HG03558 (cell line): ENCODE data around the gene WAC.
A peak's percentile ranks its signal among the peaks of the same experiment; 100 is the strongest.

ENCODE experiments used
- ATAC-seq: cut with Tn5 transposase; IDR thresholded peaks from one replicate; pipeline ENCODE4 v1.9.1; 2021; ENCODE audit warnings: moderate number of reproducible peaks; ENCODE audit not compliant: unreplicated experiment; ENCODE audit errors: extremely low read depth

The WAC gene

DNA sequence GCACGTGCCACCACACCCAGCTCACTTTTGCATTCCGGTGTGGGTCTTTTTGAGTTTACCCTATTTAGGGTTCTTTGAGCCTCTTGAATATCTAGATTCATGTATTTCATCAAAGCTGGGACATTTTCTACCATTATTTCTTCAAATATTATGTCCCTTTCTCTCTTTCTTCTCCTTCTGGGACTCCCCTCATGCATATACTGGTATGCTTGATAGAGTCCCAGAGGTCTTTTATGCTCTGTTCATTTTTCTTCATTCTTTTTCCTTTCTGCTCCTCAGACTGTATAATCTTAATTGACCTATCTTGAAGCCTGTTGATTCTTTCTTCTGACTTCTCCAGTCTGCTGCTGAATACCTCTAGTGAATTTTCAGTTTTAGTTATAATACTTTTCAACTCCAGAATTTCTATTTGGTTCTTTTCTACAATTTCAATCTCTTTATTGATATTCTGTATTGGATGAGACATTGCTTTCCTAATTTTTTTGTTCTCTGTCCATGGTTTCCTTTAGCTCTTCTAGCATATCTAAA lies 9.1 kb upstream of the WAC start:
- no peak for ATAC-seq

DNA sequence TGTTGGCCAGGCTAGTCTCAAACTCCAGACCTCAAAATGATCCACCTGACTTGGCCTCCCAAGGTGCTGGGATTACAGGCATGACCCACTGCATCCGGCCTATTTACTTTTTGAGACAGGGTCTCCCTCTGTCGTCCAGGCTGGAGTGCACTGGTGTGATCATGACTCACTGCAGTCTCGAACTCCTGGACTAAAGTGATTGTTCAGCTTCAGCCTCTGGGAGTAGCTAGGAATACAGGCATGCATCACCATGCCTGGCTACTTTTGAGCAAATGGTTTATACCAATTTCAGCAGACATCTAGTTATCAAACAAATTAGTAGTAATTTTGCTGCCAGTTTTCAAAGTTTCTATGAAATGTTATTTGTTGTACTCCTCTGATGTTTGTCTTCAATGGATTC lies 2.2 kb upstream of the WAC start:
- no peak for ATAC-seq

DNA sequence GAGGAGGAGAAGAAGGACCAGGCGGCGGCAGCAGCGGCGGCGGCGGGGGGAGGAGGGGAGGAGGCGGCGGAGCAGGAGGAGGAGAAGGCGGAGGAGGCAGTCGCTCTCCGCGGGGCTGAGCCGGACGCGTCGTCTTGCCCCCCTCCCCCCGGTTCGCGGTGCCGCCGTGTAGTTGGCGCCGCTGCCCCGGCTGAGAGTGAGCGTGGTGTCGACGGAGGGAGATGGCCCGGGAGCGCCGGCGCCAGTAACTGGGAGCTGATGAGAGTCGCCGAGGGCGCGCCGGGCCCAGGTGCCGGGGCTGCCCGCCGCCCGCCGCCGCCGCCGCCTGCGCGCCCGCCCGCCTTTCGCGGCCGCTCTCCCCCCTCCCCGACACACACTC lies 257 bp downstream of the WAC start:
- ATAC-seq, result no peak

DNA sequence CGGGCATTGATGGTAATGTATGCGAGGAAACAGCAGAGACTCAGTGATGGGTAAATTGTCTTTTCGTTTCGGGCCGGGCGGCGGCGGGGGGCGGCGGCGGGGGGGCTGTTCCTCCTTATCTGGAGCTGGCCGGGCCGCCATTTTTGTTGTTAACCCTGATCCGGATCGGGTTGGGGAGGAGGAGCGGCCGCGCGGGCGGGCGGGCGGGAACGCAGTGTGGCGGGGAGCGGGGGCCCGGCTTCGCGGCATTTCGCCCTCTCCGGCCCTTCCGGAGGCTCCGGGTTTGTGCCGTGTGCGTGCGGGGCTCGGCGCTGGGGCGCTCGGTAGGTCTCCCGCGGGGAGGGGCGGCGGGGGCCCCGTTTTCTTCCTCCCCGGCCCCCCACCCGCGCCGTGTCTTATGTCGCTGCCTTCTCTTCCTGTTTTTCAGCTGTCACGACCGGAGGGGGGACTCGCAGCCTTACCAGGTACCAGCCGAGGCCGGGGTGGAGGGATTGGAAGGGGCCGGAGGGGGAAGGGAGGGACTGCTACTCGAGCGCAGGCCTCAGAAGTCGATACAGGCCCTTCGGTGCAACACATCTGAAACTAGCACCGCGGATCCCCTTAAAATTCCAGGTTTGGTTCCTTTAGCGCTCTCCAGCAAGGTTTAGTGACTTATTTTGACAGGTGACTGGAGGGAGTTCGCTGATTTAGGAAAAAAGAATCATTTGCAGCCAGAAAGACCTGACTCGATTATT lies 820 bp downstream of the WAC start:
- no peak for ATAC-seq

DNA sequence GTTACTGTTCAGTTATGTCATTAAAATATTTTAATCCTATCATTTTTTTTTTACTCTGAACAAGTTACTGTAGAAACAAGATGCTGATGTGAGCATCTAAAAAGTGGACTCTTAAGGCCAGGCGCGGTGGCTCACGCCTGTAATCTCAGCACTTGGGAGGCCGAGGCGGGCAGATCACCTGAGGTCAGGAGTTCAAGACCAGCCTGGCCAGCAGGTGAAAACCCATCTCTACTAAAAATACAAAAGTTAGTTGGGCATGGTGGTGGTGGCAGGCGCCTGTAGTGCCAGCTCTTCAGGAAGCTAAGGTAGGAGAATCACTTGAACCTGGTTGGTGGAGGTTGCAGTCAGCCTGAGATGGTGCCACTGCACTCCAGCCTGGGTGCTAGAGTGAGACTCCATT lies 2.9 kb downstream of the WAC start:
- ATAC-seq, result no peak

DNA sequence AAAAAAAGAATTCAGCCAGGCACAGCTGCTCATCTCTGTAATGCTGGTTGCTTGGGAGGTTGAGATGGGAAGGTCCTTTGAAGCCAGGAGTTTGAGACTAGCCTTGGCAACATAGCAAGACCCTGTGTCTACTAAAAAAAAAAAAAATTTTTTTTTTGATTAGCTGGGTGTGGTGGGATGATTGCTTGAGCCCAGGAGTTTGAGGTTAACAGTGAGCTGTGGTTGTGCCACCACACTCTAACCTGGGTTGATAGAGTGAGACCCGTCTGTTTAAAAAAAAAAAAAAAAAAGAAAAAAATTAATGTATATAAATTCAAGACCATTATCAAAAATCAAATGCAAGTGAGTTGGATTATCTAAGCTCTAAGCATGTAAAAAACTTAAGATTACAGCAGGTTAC lies 5.7 kb downstream of the WAC start:
- ATAC-seq, result no peak

DNA sequence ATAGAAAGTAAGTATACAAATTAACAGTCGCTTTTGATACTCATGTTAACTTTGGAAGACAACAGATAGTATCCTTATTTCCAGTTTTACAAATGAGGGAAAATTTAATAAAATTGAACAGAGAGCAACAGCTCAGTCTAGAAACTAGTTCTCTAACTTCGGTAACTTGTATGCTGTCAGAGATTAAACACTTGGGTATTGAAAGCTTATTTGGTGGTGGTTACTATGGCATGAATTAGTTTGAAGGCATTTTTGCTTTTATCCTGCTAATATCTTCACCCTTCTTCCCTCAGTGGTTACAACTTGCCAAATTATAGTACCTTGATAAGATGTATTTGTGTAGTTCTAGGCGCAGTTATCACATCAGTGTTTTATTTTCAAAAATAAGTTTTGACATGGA lies 7.2 kb downstream of the WAC start:
- no peak for ATAC-seq

DNA sequence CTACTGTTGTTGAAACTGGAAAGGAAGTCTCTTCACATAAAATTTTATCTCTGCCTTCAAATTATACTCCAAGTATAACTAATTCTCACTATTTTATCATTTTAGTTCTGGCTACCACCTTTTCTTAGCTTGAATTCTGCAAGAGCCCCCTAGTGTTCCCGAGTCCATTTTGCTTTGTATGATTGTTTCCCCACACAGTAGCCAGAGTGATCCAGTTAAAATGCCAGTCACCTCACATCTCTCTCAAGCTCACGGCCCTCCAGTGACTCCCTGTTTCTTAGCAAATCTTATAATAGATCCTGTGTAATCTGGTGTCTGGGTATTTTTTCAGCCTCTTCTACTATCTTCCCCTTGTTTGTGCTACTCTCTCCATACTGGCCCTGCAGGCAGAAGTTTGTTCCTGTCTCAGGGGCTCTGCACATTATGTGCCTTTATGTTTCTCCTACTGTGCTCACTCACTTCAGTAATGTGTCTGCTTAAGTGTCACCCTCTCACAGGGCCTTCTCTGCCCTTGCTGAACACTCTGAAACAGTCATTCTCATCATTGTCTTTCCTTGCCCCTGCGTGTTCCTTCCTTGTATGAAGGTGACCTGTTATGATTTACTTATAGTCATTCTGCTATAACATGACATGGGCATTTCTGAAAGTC lies 8.9 kb downstream of the WAC start:
- no peak for ATAC-seq

DNA sequence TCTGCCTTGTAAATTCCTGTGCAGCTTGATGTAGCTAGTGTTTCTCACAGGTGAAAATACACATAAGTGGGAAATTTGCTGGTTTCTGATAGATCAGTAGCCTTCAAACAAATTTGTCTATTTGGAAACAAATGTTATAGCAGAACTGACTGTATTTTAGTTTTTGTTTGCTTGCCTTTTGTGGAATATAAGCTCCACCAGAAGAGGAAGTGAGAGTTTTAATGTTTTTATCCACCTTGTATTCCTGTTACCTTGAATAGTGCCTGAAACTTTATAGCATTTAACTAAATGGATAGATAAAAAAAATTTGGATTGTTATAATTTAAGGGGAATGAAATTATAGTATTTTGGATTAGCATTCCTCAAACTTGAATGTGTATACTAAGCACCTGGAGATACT lies 9.8 kb downstream of the WAC start:
- no peak for ATAC-seq

DNA sequence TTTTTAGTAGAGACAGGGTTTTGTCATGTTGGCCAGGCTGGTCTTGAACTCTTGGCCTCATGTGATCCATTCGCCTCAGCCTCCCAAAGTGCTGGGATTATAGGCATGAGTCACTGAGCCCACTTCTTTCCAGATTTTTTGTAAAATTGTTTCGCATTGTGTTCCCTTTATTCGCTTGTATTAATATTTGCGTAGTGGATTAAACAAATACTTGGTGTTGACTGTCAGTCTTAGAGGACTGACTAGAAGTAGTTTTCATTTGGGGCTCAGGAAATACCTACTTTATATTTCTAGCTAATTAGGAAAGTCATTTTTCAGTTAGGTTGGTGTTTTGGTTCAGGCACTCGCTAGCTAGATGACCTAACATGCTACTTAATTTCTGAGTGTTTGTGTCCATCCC lies 11.1 kb downstream of the WAC start:
- no peak for ATAC-seq

DNA sequence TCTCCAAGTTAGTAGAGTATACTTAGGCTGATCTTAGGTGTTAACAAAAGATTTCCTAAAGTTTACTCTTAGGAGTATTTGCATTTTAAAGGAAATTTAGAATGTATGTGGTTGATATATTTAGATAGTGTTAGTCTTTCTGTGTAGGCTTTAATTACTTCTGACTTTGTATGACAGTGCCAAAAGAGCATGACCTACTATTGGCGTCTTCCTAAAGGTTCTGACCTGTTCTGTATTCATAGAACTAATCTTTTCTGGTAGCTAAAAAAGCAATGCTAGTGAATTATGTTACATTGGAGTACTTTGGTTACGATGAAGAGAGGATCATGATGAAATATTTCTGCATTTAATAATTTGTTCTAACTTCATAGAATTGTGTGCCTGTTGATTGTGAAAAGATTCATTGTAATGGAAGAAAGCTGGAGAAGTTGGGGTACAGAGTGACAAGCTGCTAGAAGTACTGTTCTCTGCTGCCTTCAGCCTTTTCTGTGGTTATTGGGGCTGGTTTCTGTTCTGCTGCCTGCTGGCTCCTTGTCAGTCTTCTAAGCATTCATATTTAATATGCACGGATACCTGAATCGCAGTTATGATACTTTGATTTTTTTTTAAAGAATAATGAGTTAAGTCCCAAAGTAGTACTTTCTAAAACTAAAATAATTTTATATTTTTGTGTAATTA lies 13.2 kb downstream of the WAC start:
- ATAC-seq, result peak; percentile 48

DNA sequence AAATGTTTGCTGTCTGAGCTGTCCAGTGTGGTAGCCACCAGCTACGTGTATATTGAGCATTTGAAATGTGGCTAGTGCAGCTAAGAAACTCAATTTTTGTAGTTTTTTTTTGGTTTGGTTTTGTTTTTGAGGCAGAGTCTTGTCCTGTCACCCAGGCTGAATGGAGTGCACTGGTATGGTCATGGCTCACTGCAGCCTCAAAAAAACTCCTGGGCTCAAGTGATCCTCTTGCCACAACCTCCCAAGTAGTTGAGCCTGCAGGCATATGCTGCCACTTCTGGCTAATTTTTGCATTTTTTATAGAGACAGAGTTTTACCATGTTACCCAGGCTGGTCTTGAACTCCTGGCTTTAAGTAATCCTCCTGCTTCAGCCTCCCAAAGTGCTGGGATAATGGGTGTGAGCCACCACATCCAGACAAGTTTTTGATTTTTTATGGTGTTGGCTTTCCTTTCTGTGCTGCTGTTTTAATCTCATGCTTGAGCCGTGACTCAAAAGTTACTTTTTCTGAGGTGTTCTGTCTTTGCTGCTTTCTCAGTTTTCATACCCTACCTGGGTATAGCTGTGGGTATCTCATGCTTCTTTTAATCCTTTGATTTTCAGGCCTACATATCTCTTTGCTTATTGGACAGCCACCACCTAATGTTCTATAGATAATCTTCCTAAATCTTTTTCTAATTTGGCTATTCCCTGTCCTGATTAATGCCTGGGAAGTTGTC lies 16.0 kb downstream of the WAC start:
- ATAC-seq, result no peak

DNA sequence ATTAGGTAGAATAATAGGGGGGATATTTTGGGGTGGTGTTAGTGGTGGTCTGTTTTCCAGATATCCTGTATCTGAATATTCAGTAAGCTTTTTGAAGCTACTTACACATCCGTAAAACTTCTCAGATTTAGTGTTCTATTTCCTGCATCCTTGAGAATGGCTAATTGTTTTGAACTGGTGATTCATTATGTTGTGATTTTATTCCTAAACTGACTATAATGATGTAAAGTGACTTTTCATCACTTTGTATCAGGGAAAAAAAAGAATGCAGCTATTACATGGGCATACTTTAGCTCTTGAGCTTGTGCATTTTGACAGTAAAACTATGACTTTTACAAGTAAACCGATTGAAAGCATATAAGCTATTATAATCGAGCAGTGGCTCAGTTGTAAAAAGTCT lies 18.2 kb downstream of the WAC start:
- no peak for ATAC-seq

DNA sequence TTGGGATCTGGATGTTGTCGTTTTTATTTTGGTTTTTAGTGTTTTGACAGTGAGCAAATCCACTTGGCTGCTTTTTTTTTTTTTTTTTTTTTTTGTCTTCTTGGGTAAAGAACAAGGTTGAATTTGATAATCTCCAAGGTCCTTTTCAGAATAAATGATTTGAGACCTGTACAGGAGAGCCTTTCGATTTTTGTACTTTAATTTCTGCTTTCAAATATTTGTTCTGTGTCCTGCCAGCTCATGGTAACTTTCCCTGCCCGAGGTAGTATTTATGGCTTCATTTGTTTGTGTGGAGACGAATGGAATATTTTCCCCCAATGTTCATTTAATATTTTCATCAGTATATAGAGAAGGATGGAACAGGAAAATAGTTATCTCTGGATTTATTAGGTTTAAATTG lies 19.9 kb downstream of the WAC start:
- no peak for ATAC-seq

DNA sequence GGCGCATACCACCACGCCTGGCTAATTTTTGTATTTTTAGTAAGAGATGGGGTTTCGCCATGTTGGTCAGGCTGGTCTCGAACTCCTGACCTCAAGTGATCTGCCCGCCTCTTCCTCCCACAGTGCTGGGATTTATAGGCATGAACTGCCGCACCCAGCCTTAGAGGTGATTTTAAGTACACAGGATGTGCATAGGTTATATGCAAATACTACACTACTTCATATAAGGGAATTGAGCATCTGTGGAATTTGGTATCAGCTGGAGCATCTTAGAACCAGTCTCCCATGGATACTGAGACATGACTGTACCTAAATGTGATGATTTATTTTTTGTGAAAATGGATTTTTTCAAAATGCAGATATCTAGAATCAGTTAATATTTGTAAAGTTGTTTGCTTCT lies 21.1 kb downstream of the WAC start:
- ATAC-seq, result no peak

DNA sequence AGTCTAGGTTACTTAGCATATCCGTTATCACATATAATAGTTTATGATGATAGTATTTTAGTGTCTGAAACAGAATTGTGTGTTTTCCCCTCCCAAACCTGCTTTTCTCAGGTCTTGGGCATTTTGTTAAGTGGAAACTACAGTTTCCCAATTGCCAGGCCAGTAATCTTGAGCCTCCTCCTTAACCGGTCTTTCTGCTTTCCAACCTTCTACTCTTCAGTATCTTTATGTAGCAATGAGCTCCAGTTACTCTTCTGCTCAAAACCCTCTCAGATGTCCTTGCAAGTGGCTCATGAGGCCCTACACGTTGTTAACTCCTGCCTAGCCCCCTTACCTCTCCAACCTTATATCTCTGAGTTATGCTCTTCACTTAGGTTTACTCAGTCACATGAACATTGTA lies 22.0 kb downstream of the WAC start:
- ATAC-seq, result no peak

DNA sequence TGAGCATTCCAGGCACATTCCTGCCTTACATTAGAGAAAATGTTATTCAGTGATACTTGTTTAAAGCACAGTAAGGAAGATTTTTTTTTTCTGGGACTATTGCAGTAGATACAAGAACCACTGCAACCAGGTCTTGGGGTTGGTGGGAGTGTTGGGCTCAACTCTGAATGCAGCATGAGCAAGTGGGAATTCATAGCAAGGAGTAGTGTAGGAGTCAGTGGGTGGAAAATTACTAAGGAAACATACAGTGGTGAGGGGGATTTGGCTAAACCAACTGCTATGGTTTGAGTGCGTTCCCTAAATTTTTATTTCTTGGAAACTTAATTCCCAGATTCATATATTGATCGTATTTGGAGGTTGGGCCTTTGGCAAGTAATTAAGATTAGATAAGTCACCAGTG lies 22.4 kb downstream of the WAC start:
- no peak for ATAC-seq

DNA sequence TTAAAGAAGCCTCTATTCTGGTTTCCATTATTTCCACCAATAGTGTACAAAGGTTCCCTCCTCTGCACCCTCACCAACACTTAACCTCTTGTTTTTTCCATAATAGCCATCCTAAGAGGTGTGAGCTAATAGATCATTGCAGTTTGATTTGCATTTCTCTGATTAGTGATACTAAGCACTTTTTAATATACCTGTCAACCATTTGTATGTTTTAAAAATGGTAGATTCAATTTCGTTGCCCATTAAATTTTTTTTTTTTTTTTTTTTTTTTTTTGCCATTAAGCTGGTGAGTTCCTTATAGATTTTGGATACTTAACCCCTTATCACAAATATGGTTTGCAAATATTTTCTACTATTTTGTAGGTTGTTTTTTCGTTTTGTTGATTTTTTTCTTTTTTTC lies 23.2 kb downstream of the WAC start:
- no peak for ATAC-seq

DNA sequence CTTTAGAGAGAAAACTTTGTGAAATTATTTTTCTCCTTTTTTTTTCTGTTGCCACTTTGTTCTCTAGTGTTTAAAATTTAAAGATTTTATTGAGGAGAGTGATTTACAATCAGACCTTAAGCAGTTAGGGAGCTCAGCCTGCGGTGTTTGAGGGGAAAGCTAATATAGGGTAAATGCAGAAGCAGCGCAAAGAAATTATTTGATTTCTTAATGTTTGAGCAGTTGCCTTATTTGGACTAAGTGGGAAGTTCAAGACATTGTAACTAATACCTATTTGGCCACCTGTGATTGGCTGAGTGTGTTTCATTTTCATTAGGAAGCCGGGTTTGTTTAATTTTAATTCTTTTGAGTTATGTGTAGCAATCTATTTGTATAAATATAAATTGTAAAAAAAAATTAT lies 25.3 kb downstream of the WAC start:
- ATAC-seq, result no peak

DNA sequence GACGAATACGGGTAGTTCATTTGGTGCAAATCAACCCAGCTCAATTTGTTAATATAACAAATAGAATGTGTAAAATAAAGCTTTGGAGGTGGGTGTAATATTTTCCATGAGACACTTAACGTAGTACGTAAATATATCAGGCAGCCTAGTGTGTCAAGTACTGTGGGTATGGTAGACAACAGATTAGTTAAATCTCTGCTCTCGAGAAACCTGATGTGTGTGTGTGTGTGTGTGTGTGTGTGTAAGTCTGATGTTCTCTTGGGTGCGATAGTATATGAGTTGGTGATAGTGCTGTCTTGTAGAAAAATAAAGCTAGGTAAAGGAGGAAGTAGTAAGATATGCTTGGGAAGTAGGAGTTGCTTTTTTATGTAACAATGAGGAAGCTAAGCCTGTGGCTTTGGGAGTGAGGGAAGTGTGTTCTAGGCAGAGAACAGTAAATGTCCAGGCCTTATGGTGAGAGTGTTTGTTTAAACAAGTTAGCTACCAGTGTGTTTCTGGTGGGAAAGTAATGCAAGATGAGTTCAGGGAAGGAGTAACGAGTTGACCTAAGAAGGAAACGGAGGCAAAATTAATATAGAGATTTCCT lies 26.1 kb downstream of the WAC start:
- no peak for ATAC-seq

DNA sequence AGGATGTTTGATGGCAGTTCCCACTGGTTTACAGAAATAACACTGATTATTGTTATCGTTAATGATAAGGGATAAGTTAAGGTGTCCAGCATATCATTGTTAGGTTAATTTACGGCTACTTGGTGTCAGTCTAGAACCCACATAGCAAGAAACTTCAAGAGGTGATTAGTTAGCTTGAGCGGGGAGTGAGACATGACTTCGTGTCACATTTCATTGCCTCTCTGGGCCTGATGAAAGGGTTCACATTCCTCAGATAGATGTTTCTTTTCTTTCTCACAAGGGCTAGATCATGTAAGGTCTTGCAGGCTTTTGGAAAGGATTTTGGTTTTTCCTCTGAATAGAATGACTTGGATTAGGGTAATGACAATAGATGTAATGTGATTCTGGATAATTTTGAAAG lies 26.7 kb downstream of the WAC start:
- no peak for ATAC-seq
